IMR-90 (cell line): Measurements from ENCODE around the gene PRKRA. TPM values are rescaled to one million over a fixed set of nuclear protein-coding genes. Genes with fewer than 3 reads are reported as not detected.

Experiments used
- ATAC-seq: fragments of 200-7000 bp; cut with Tn5 transposase; 2 replicates; pipeline ENCODE4 v1.9.1; 2020; ENCODE audit warnings: low read depth, mild to moderate bottlenecking, moderate library complexity
- BruUV-seq: library from RNA; stranded (reverse); fragments of 400-500 nt; replicated peaks from 2 replicates; lab custom pipeline; 2021; lab: Mats Ljungman, UMichigan
- CTCF ChIA-PET: fragments of 300-600 bp; formaldehyde crosslinking; extraction: SDS; loops from one replicate; lab custom pipeline; 2021; ENCODE audit warnings: antibody characterized with exemption; lab: Yijun Ruan, JAX
- POLR2A ChIA-PET: fragments of 300-600 bp; sonication (Branson Sonifier 250); formaldehyde crosslinking; loops from one replicate; lab custom pipeline; 2022; ENCODE audit warnings: antibody characterized with exemption; ENCODE audit not compliant: unreplicated experiment; lab: Charles Lee
- DNase-seq: peaks from one replicate; pipeline ENCODE4 v3.0.0; 2013
- H2AFZ ChIP-seq: replicated peaks from 2 replicates; pipeline ENCODE3; 2013; ENCODE audit warnings: low read length, mild to moderate bottlenecking; ENCODE audit not compliant: poor library complexity
- H2AK5ac ChIP-seq: 2 replicates; pipeline ENCODE4 v1.6.1; 2013; ENCODE audit warnings: low read depth, low read length, inconsistent platforms
- H2AK9ac ChIP-seq: replicated peaks from 2 replicates; pipeline ENCODE3; 2013; ENCODE audit warnings: mild to moderate bottlenecking, low read depth, low read length, moderate library complexity; ENCODE audit not compliant: poor library complexity
- H2BK120ac ChIP-seq: 2 replicates; pipeline ENCODE4 v1.6.1; 2013; ENCODE audit warnings: low read depth, low read length, inconsistent platforms
- H2BK15ac ChIP-seq: 3 replicates; pipeline ENCODE4 v1.6.1; 2013; ENCODE audit warnings: low read depth, low read length, inconsistent platforms
- H2BK20ac ChIP-seq: 2 replicates; pipeline ENCODE4 v1.6.1; 2013; ENCODE audit warnings: low read depth, mild to moderate bottlenecking, inconsistent platforms, low read length, moderate library complexity
- H2BK5ac ChIP-seq: 2 replicates; pipeline ENCODE4 v1.6.1; 2013; ENCODE audit warnings: mild to moderate bottlenecking, low read depth, low read length, inconsistent platforms; ENCODE audit not compliant: poor library complexity, severe bottlenecking
- H3K14ac ChIP-seq: replicated peaks from 2 replicates; pipeline ENCODE4 v1.6.1; 2013; ENCODE audit warnings: low read depth, low read length, inconsistent platforms
- H3K18ac ChIP-seq: 2 replicates; pipeline ENCODE4 v1.6.1; 2013; ENCODE audit warnings: low read depth, low read length, control low read depth
- H3K23ac ChIP-seq: 2 replicates; pipeline ENCODE4 v1.6.1; 2013; ENCODE audit warnings: low read depth, low read length, inconsistent platforms
- H3K27ac ChIP-seq: 2 replicates; pipeline ENCODE4 v1.5.1; 2013; ENCODE audit warnings: mild to moderate bottlenecking, control low read depth, low read length; ENCODE audit not compliant: insufficient read depth
- H3K27me3 ChIP-seq: 2 replicates; pipeline ENCODE4 v1.6.1; 2013; ENCODE audit warnings: low read length; ENCODE audit not compliant: control insufficient read depth, insufficient read depth
- H3K36me3 ChIP-seq: 2 replicates; pipeline ENCODE4 v1.6.1; 2013; ENCODE audit warnings: low read length, mixed read lengths; ENCODE audit not compliant: control insufficient read depth, insufficient read depth
- H3K4ac ChIP-seq: 2 replicates; pipeline ENCODE4 v1.6.1; 2013; ENCODE audit warnings: low read depth, low read length, inconsistent platforms
- H3K4me1 ChIP-seq: 2 replicates; pipeline ENCODE4 v1.6.1; 2013; ENCODE audit warnings: low read length, mixed read lengths; ENCODE audit not compliant: control insufficient read depth, insufficient read depth
- H3K4me2 ChIP-seq: 2 replicates; pipeline ENCODE4 v1.6.1; 2013; ENCODE audit warnings: low read depth, mild to moderate bottlenecking, control low read depth, low read length, moderate library complexity
- H3K4me3 ChIP-seq: 2 replicates; pipeline ENCODE4 v1.5.1; 2013; ENCODE audit warnings: low read depth, mild to moderate bottlenecking, control low read depth, low read length, moderate library complexity; ENCODE audit not compliant: insufficient read depth
- H3K56ac ChIP-seq: 2 replicates; pipeline ENCODE4 v1.6.1; 2013; ENCODE audit warnings: low read length, inconsistent platforms; ENCODE audit not compliant: insufficient read depth; ENCODE audit errors: extremely low read depth
- H3K79me1 ChIP-seq, 2 experiments: 2 replicates each; pipeline ENCODE4 v1.6.1; 2013; ENCODE audit warnings: low read length in 2 of 2, inconsistent platforms in 1 of 2, low read depth in 1 of 2
- H3K9ac ChIP-seq: 2 replicates; pipeline ENCODE4 v1.6.1; 2013; ENCODE audit warnings: low read depth, low read length, control low read depth
- H3K9me1 ChIP-seq: 2 replicates; pipeline ENCODE4 v1.6.1; 2013; ENCODE audit warnings: low read length, inconsistent platforms; ENCODE audit not compliant: insufficient read depth
- H3K9me3 ChIP-seq: 2 replicates; pipeline ENCODE4 v1.6.1; 2013; ENCODE audit warnings: low read length; ENCODE audit not compliant: control insufficient read depth, insufficient read depth
- H4K20me1 ChIP-seq: 2 replicates; pipeline ENCODE4 v1.6.1; 2013; ENCODE audit warnings: low read length, inconsistent platforms; ENCODE audit not compliant: insufficient read depth
- H4K5ac ChIP-seq: 2 replicates; pipeline ENCODE4 v1.6.1; 2013; ENCODE audit warnings: mild to moderate bottlenecking, low read depth, low read length, control low read depth
- H4K8ac ChIP-seq, 2 experiments: 2 replicates each; pipeline ENCODE4 v1.6.1; 2013; ENCODE audit warnings: low read depth in 2 of 2, low read length in 2 of 2, control low read depth in 1 of 2, inconsistent platforms in 1 of 2
- H4K91ac ChIP-seq: 2 replicates; pipeline ENCODE4 v1.6.1; 2013; ENCODE audit warnings: low read depth, low read length, inconsistent platforms; ENCODE audit not compliant: insufficient read depth
- BHLHE40 ChIP-seq: fragments of 150-350 bp; IDR thresholded peaks from 2 replicates; pipeline ENCODE4 v1.6.1; 2016; ENCODE audit warnings: mild to moderate bottlenecking, low read depth, low read length
- CEBPB ChIP-seq: IDR thresholded peaks from 2 replicates; pipeline ENCODE4 v1.6.1; 2012; ENCODE audit warnings: low read depth, low read length, improper control_type of control experiment
- dilution Hi-C: fragments of 300-500 bp; cut with HindIII; formaldehyde crosslinking; loops from one replicate; pipeline ENCODE4 v1.14.3; 2018; ENCODE audit warnings: low sequenced_read_pairs; ENCODE audit not compliant: unreplicated experiment
- in situ Hi-C: fragments of 300-500 bp; cut with MboI; formaldehyde crosslinking; loops from 3 replicates; pipeline ENCODE4 v1.14.3; 2019; ENCODE audit warnings: low sequenced_read_pairs, inconsistent platforms, mixed read lengths
- intact Hi-C: fragments of 100-400 bp; cut with micrococcal nuclease; formaldehyde crosslinking; loops from 2 replicates; pipeline ENCODE4 v1.10.0; 2022
- polyA plus RNA-seq, 3 experiments: library from polyadenylated mRNA; depleted of rRNA; stranded (reverse); fragments of >200 nt; gene quantifications; 2 replicates each; pipeline ENCODE4 v1.2.3, GENCODE V29; 2012; ENCODE audit warnings: low replicate concordance in 1 of 3
- total RNA-seq: library from RNA; depleted of rRNA; stranded (reverse); fragments of >200 nt; gene quantifications from 2 replicates; pipeline ENCODE4 v1.2.3, GENCODE V29; 2012

Gene PRKRA
- total and polyA plus RNA-seq, 2 of the 4 experiments (the other 2 are of a cell fraction) = 39.5 to 53.6 TPM

- Histone ChIP-seq H3K9me1 (peaks cover 11% of the 10 kb centered on the region; the same call in 1 of the 2 replicates), H2BK20ac (no peak overlapping the region), H3K56ac (no peak overlapping the region), H2AK9ac (no peak overlapping the region), H4K5ac (no peak overlapping the region), H3K4ac (no peak overlapping the region), H3K4me3 (no peak overlapping the region), H3K18ac (no peak overlapping the region), H2AFZ (no peak overlapping the region), H3K9ac (no peak overlapping the region), H3K27ac (no peak overlapping the region), H4K8ac (no peak overlapping the region), H4K91ac (no peak overlapping the region), H3K27me3 (no peaks in the 10 kb centered on the region), H2BK120ac (no peak overlapping the region), H3K23ac (no peak overlapping the region), H2BK5ac (no peak overlapping the region), H3K9me3 (peaks cover 2% of the 10 kb centered on the region; the same call in 1 of the 2 replicates), H3K4me1 (no peaks in the 10 kb centered on the region), H2AK5ac (no peak overlapping the region), H2BK15ac (no peak overlapping the region), H3K36me3 (peaks cover 15% of the 10 kb centered on the region), H3K14ac (no peak overlapping the region), H3K79me1 (peaks cover 2 to 21% of the 10 kb centered on the region in 2 experiments; a peak in 3 of 4 replicates), H3K4me2 (no peak overlapping the region), H4K20me1 (no peaks in the 10 kb centered on the region)
- dilution Hi-C loops = no loop called here
- in situ Hi-C loops = no loop called here
- CTCF ChIA-PET = interaction anchor here (0.6 to 1.0 kb wide), 3 partner anchors 11 to 116 kb away, joined by 3 read pairs; no protein-coding TSS in a partner anchor
- TF ChIP-seq CEBPB (peak; percentile 50), BHLHE40 (no peak)
- ATAC-seq = no peak
- POLR2A ChIA-PET = no interaction called here
- intact Hi-C loops = no loop called here
- TSS peak; percentile 16 for BruUV-seq
- DNase-seq = no peak
Observed at GRCh38 chr2:178429336-178429735, 21.6 kb downstream of the PRKRA start.
